Liver (tissue), 3 donors: ENCODE results near the gene PRPF18.
A peak's percentile ranks its signal among the peaks of the same experiment; 100 is the strongest.

Source experiments
- CTCF ChIP-seq: fragments of 150-350 bp; IDR thresholded peaks from 2 replicates; pipeline ENCODE4 v1.5.1; 2017; ENCODE audit warnings: improper control_type of control experiment, low read depth, low read length; ENCODE audit not compliant: missing input control
- HNF4A ChIP-seq, 2 donors: conservative IDR thresholded peaks; 2 replicates each; pipeline ENCODE4 v1.6.1; 2016; ENCODE audit warnings: antibody characterized with exemption in 2 of 2, mild to moderate bottlenecking in 2 of 2
- MAX ChIP-seq: IDR thresholded peaks from 2 replicates; pipeline ENCODE4 v1.6.1; 2016; ENCODE audit warnings: antibody characterized with exemption
- NR2F2 ChIP-seq: IDR thresholded peaks from 2 replicates; pipeline ENCODE4 v1.6.1; 2016; ENCODE audit warnings: antibody characterized with exemption
- REST ChIP-seq: IDR thresholded peaks from 2 replicates; pipeline ENCODE4 v1.6.1; 2016; ENCODE audit warnings: antibody characterized with exemption, mild to moderate bottlenecking
- SP1 ChIP-seq: IDR thresholded peaks from 2 replicates; pipeline ENCODE4 v1.6.1; 2018; ENCODE audit warnings: antibody characterized with exemption, mild to moderate bottlenecking
- YY1 ChIP-seq: IDR thresholded peaks from 2 replicates; pipeline ENCODE4 v1.6.1; 2016; ENCODE audit warnings: antibody characterized with exemption, mild to moderate bottlenecking
- donor health status: healthy.
- donor health status: healthy.

GRCh38 chr10:13678101-13678843 is 91.5 kb downstream of the PRPF18 start:
- TF ChIP-seq CTCF (no peak), NR2F2 (peak; percentile 42), YY1 (peak; percentile 78), MAX (peak; percentile 89), REST (peak; percentile 64), SP1 (peak; percentile 94), HNF4A (conservative IDR thresholded peaks at IDR 0.05) (peak; percentile 98 to 99)
